ENCODE data around the gene PRDM11. TPM values are rescaled to one million over a fixed set of nuclear protein-coding genes. Genes with fewer than 3 reads are reported as not detected.

The PRDM11 gene
- total RNA-seq, 2 donors from 2014 or later = 23.8 to 30.5 TPM

- Histone ChIP-seq H3K4me3 (no peak overlapping the region), H3K27me3 (replicated peaks; ENCODE audit: insufficient read depth) (no peaks in the 10 kb centered on the region), H3K4me1 (ENCODE audit: control insufficient read depth in 1 of 2, low read depth in 2 of 2) (peaks cover 0 to 7% of the 10 kb centered on the region in 2 donors), H3K36me3 (peaks cover 36% of the 10 kb centered on the region), H3K9me3 (no peaks in the 10 kb centered on the region), H3K27ac (no peak overlapping the region)
- no peak for ATAC-seq (ENCODE audit: insufficient number of reproducible peaks, low FRiP score, low read depth)
- DNase-seq (ENCODE audit: low spot score) = no peak
- TF ChIP-seq CTCF (IDR thresholded peaks at IDR 0.05) = no peak
Measured at GRCh38 chr11:45227836-45228235, 81.4 kb downstream of the PRDM11 start.

- ATAC-seq (ENCODE audit: insufficient number of reproducible peaks, low FRiP score, low read depth) = no peak
Measured at GRCh38 chr11:45229401-45230020, 83.1 kb downstream of the PRDM11 start.

GRCh38 chr11:45232341-45233080, 86.1 kb downstream of the PRDM11 start:
- Histone ChIP-seq H3K9me3 (no peaks in the 10 kb centered on the region), H3K4me3 (no peak overlapping the region), H3K4me1 (ENCODE audit: control insufficient read depth in 1 of 2, low read depth in 2 of 2) (peaks cover 0 to 14% of the 10 kb centered on the region in 2 donors), H3K36me3 (peaks cover 8% of the 10 kb centered on the region), H3K27me3 (replicated peaks; ENCODE audit: insufficient read depth) (no peaks in the 10 kb centered on the region), H3K27ac (no peak overlapping the region)
- DNase-seq (ENCODE audit: low spot score) = no peak
- no peak for TF ChIP-seq CTCF (IDR thresholded peaks at IDR 0.05)
- no peak for ATAC-seq (ENCODE audit: insufficient number of reproducible peaks, low FRiP score, low read depth)

More at GRCh38 chr11:45229401-45230020, 83.1 kb downstream of the PRDM11 start:
- H3K36me3 ChIP-seq = peaks cover 30% of the 10 kb centered on the region
- H3K4me1 ChIP-seq (ENCODE audit: control insufficient read depth in 1 of 2, low read depth in 2 of 2) = peaks cover 0 to 14% of the 10 kb centered on the region in 2 donors
- H3K27me3 ChIP-seq (replicated peaks; ENCODE audit: insufficient read depth) = no peaks in the 10 kb centered on the region
- H3K9me3 ChIP-seq = no peaks in the 10 kb centered on the region
- no peak overlapping the region for H3K4me3 ChIP-seq
- TF ChIP-seq CTCF (IDR thresholded peaks at IDR 0.05) = no peak
- H3K27ac ChIP-seq = no peak overlapping the region
- DNase-seq (ENCODE audit: low spot score) = no peak

- ATAC-seq (ENCODE audit: insufficient number of reproducible peaks, low FRiP score, low read depth) (no peak), DNase-seq (ENCODE audit: low spot score) (peak; percentile 36)
- Histone ChIP-seq H3K4me1 (ENCODE audit: control insufficient read depth in 1 of 2, low read depth in 2 of 2) (peaks cover 0 to 14% of the 10 kb centered on the region in 2 donors), H3K9me3 (no peaks in the 10 kb centered on the region), H3K27me3 (replicated peaks; ENCODE audit: insufficient read depth) (no peaks in the 10 kb centered on the region), H3K27ac (no peak overlapping the region), H3K36me3 (peaks cover 2% of the 10 kb centered on the region), H3K4me3 (no peak overlapping the region)
- peak; percentile 85 for TF ChIP-seq CTCF (IDR thresholded peaks at IDR 0.05)
Measured at GRCh38 chr11:45233121-45233803, 86.8 kb downstream of the PRDM11 start.

- DNase-seq (ENCODE audit: low spot score) (no peak), ATAC-seq (ENCODE audit: insufficient number of reproducible peaks, low FRiP score, low read depth) (no peak)
- peaks cover 0 to 14% of the 10 kb centered on the region in 2 donors for H3K4me1 ChIP-seq (ENCODE audit: control insufficient read depth in 1 of 2, low read depth in 2 of 2)
- H3K36me3 ChIP-seq = no peaks in the 10 kb centered on the region
- H3K27me3 ChIP-seq (replicated peaks; ENCODE audit: insufficient read depth) = no peaks in the 10 kb centered on the region
- no peak overlapping the region for H3K4me3 ChIP-seq
- no peak overlapping the region for H3K27ac ChIP-seq
- no peak for TF ChIP-seq CTCF (IDR thresholded peaks at IDR 0.05)
- H3K9me3 ChIP-seq = no peaks in the 10 kb centered on the region
Measured at GRCh38 chr11:45233804-45234170, 87.3 kb downstream of the PRDM11 start.
